ENCODE data around the gene CACNA1B. TPM values are rescaled to one million over a fixed set of nuclear protein-coding genes. Genes with fewer than 3 reads are reported as not detected.
"Not testable (repeated sequence)": the region's sequence is repeated elsewhere in the genome, so short reads cannot be mapped to it uniquely, and the experiment has no call there.

CACNA1B gene
- polyA plus RNA-seq, 5 donors = 0.21 to 0.72 (median 0.50) TPM

- DNase-seq = not testable (repeated sequence)
Measured at GRCh38 chr9:138139096-138139495, 261.5 kb downstream of the CACNA1B start.

- DNase-seq = not testable (repeated sequence)
Measured at GRCh38 chr9:138140980-138141379, 263.4 kb downstream of the CACNA1B start.

- not testable (repeated sequence) for DNase-seq
Measured at GRCh38 chr9:138142528-138143244, 265.1 kb downstream of the CACNA1B start.

GRCh38 chr9:138143491-138143890 lies 265.9 kb downstream of the CACNA1B start:
- not testable (repeated sequence) for DNase-seq

GRCh38 chr9:138147556-138147955 lies 270.0 kb downstream of the CACNA1B start:
- peak in 1 of 2 donors; percentile 8 for DNase-seq

- DNase-seq = peak; percentile 8 to 11
Measured at GRCh38 chr9:138149672-138150656, 272.4 kb downstream of the CACNA1B start.

- not testable (repeated sequence) for DNase-seq
Measured at GRCh38 chr9:138155788-138156187, 278.2 kb downstream of the CACNA1B start.

- DNase-seq = not testable (repeated sequence)
Measured at GRCh38 chr9:138166793-138167192, 289.2 kb downstream of the CACNA1B start.
